Mononuclear cell (primary cell): Measurements from ENCODE around the gene MAD1L1. TPM values are rescaled to one million over a fixed set of nuclear protein-coding genes. Genes with fewer than 3 reads are reported as not detected.
"Not testable (repeated sequence)": the region's sequence is repeated elsewhere in the genome, so short reads cannot be mapped to it uniquely, and the experiment has no call there.

Experiments used
- H3K27me3 ChIP-seq: 2 replicates; pipeline ENCODE4 v1.6.0; 2011; ENCODE audit warnings: low read length, control low read depth; ENCODE audit not compliant: insufficient read depth
- H3K4me1 ChIP-seq: 2 replicates; pipeline ENCODE4 v1.5.1; 2011; ENCODE audit warnings: mild to moderate bottlenecking, low read length, control low read depth; ENCODE audit not compliant: insufficient read depth
- H3K4me3 ChIP-seq: 2 replicates; pipeline ENCODE4 v1.5.1; 2011; ENCODE audit warnings: mild to moderate bottlenecking, low read length, moderate library complexity
- H3K9me3 ChIP-seq: 2 replicates; pipeline ENCODE4 v1.5.1; 2011; ENCODE audit warnings: low read depth, mild to moderate bottlenecking, control low read depth, low read length
- total RNA-seq: library from RNA; depleted of rRNA; stranded (reverse); fragments of >200 nt; gene quantifications from one replicate; pipeline ENCODE4 v1.2.3, GENCODE V29; 2012

The MAD1L1 gene
- total RNA-seq, 1 donor, result 74.2 TPM

GRCh38 chr7:1867370-1868260 lies 365.1 kb downstream of the MAD1L1 start:
- no peaks in the 10 kb centered on the region for H3K4me1 ChIP-seq
- H3K9me3 ChIP-seq, result no peaks in the 10 kb centered on the region
- no peak overlapping the region for H3K4me3 ChIP-seq
- H3K27me3 ChIP-seq, result no peaks in the 10 kb centered on the region

GRCh38 chr7:1866601-1867000 lies 366.1 kb downstream of the MAD1L1 start:
- Histone ChIP-seq H3K27me3 (no peaks in the 10 kb centered on the region), H3K4me1 (no peaks in the 10 kb centered on the region), H3K9me3 (no peaks in the 10 kb centered on the region), H3K4me3 (no peak overlapping the region)

GRCh38 chr7:1865571-1866255 lies 367.0 kb downstream of the MAD1L1 start:
- H3K4me3 ChIP-seq, result no peak overlapping the region
- no peaks in the 10 kb centered on the region for H3K4me1 ChIP-seq
- H3K9me3 ChIP-seq, result no peaks in the 10 kb centered on the region
- no peaks in the 10 kb centered on the region for H3K27me3 ChIP-seq

- no peaks in the 10 kb centered on the region for H3K27me3 ChIP-seq
- H3K4me1 ChIP-seq, result no peaks in the 10 kb centered on the region
- no peaks in the 10 kb centered on the region for H3K9me3 ChIP-seq
Measured at GRCh38 chr7:1865000-1865555, 367.7 kb downstream of the MAD1L1 start.

GRCh38 chr7:1864161-1864940 lies 368.4 kb downstream of the MAD1L1 start:
- no peaks in the 10 kb centered on the region for H3K9me3 ChIP-seq
- H3K4me1 ChIP-seq, result no peaks in the 10 kb centered on the region
- H3K4me3 ChIP-seq, result no peak overlapping the region
- H3K27me3 ChIP-seq, result no peaks in the 10 kb centered on the region

More at GRCh38 chr7:1865000-1865555, 367.7 kb downstream of the MAD1L1 start:
- H3K4me3 ChIP-seq, result no peak overlapping the region

GRCh38 chr7:1863091-1863900 lies 369.4 kb downstream of the MAD1L1 start:
- Histone ChIP-seq H3K4me3 (no peak overlapping the region), H3K27me3 (no peaks in the 10 kb centered on the region), H3K4me1 (no peaks in the 10 kb centered on the region), H3K9me3 (no peaks in the 10 kb centered on the region)

GRCh38 chr7:1862560-1862959 lies 370.2 kb downstream of the MAD1L1 start:
- H3K4me3 ChIP-seq, result no peak overlapping the region
- H3K4me1 ChIP-seq, result no peaks in the 10 kb centered on the region
- no peaks in the 10 kb centered on the region for H3K9me3 ChIP-seq
- H3K27me3 ChIP-seq, result no peaks in the 10 kb centered on the region

GRCh38 chr7:1861799-1862458 lies 370.8 kb downstream of the MAD1L1 start:
- Histone ChIP-seq H3K27me3 (no peaks in the 10 kb centered on the region), H3K4me3 (no peak overlapping the region), H3K4me1 (no peaks in the 10 kb centered on the region), H3K9me3 (no peaks in the 10 kb centered on the region)

GRCh38 chr7:1860881-1861798 lies 371.6 kb downstream of the MAD1L1 start:
- not testable (repeated sequence) for H3K27me3 ChIP-seq, H3K4me3 ChIP-seq, H3K4me1 ChIP-seq, H3K9me3 ChIP-seq

GRCh38 chr7:1859266-1860035 lies 373.3 kb downstream of the MAD1L1 start:
- H3K4me3 ChIP-seq, result no peak overlapping the region
- H3K9me3 ChIP-seq, result no peaks in the 10 kb centered on the region
- H3K27me3 ChIP-seq, result no peaks in the 10 kb centered on the region
- H3K4me1 ChIP-seq, result peaks cover 8% of the 10 kb centered on the region

GRCh38 chr7:1858435-1859265 lies 374.1 kb downstream of the MAD1L1 start:
- no peaks in the 10 kb centered on the region for H3K9me3 ChIP-seq
- peaks cover 8% of the 10 kb centered on the region for H3K4me1 ChIP-seq
- H3K27me3 ChIP-seq, result no peaks in the 10 kb centered on the region
- H3K4me3 ChIP-seq, result no peak overlapping the region
